ENCODE data around the gene TMIE. TPM values are rescaled to one million over a fixed set of nuclear protein-coding genes. Genes with fewer than 3 reads are reported as not detected.

Gene TMIE
- total RNA-seq, 1 experiment from 2014 or later = not detected

- H3K27ac ChIP-seq = no peak overlapping the region
- H3K36me3 ChIP-seq = no peaks in the 10 kb centered on the region
- no peaks in the 10 kb centered on the region for H3K27me3 ChIP-seq (replicated peaks)
- no peak overlapping the region for H3K4me3 ChIP-seq
- no peak for DNase-seq (ENCODE audit: low read depth in 1 of 2, low spot score in 2 of 2)
- H3K4me1 ChIP-seq (replicated peaks) = no peaks in the 10 kb centered on the region
- no peaks in the 10 kb centered on the region for H3K9me3 ChIP-seq (replicated peaks)
These were observed 27.8 kb upstream of the TMIE start for GRCh38 chr3:46673151-46674030.

GRCh38 chr3:46674031-46674845, 27.0 kb upstream of the TMIE start:
- Histone ChIP-seq H3K36me3 (no peaks in the 10 kb centered on the region), H3K27ac (no peak overlapping the region), H3K4me3 (no peak overlapping the region)

GRCh38 chr3:46675426-46675825, 25.8 kb upstream of the TMIE start:
- no peak for DNase-seq (ENCODE audit: low read depth in 1 of 2, low spot score in 2 of 2)
- Histone ChIP-seq H3K27me3 (replicated peaks) (no peaks in the 10 kb centered on the region), H3K9me3 (replicated peaks) (no peaks in the 10 kb centered on the region), H3K4me1 (replicated peaks) (no peaks in the 10 kb centered on the region), H3K36me3 (no peaks in the 10 kb centered on the region), H3K4me3 (no peak overlapping the region), H3K27ac (no peak overlapping the region)

More at GRCh38 chr3:46674031-46674845, 27.0 kb upstream of the TMIE start:
- Histone ChIP-seq H3K27me3 (replicated peaks) (no peaks in the 10 kb centered on the region), H3K4me1 (replicated peaks) (no peaks in the 10 kb centered on the region), H3K9me3 (replicated peaks) (no peaks in the 10 kb centered on the region)
- no peak for DNase-seq (ENCODE audit: low read depth in 1 of 2, low spot score in 2 of 2)

- no peak overlapping the region for H3K27ac ChIP-seq
- no peaks in the 10 kb centered on the region for H3K27me3 ChIP-seq (replicated peaks)
- DNase-seq (ENCODE audit: low read depth in 1 of 2, low spot score in 2 of 2) = no peak
- H3K4me3 ChIP-seq = no peak overlapping the region
- no peaks in the 10 kb centered on the region for H3K4me1 ChIP-seq (replicated peaks)
- no peaks in the 10 kb centered on the region for H3K9me3 ChIP-seq (replicated peaks)
- no peaks in the 10 kb centered on the region for H3K36me3 ChIP-seq
These were observed 25.2 kb upstream of the TMIE start for GRCh38 chr3:46675843-46676567.

- H3K9me3 ChIP-seq (replicated peaks) = no peaks in the 10 kb centered on the region
- no peak overlapping the region for H3K27ac ChIP-seq
- no peak overlapping the region for H3K4me3 ChIP-seq
- no peak for DNase-seq (ENCODE audit: low read depth in 1 of 2, low spot score in 2 of 2)
- H3K27me3 ChIP-seq (replicated peaks) = no peaks in the 10 kb centered on the region
- H3K36me3 ChIP-seq = no peaks in the 10 kb centered on the region
- no peaks in the 10 kb centered on the region for H3K4me1 ChIP-seq (replicated peaks)
These were observed 24.4 kb upstream of the TMIE start for GRCh38 chr3:46676601-46677410.

GRCh38 chr3:46677411-46677726, 23.8 kb upstream of the TMIE start:
- H3K9me3 ChIP-seq (replicated peaks) = no peaks in the 10 kb centered on the region
- H3K36me3 ChIP-seq = no peaks in the 10 kb centered on the region
- no peak for DNase-seq (ENCODE audit: low read depth in 1 of 2, low spot score in 2 of 2)
- no peak overlapping the region for H3K4me3 ChIP-seq
- no peaks in the 10 kb centered on the region for H3K4me1 ChIP-seq (replicated peaks)
- H3K27me3 ChIP-seq (replicated peaks) = no peaks in the 10 kb centered on the region
- H3K27ac ChIP-seq = no peak overlapping the region

- no peak for DNase-seq (ENCODE audit: low read depth in 1 of 2, low spot score in 2 of 2)
- no peaks in the 10 kb centered on the region for H3K4me1 ChIP-seq (replicated peaks)
- no peak overlapping the region for H3K27ac ChIP-seq
- no peaks in the 10 kb centered on the region for H3K27me3 ChIP-seq (replicated peaks)
- no peaks in the 10 kb centered on the region for H3K9me3 ChIP-seq (replicated peaks)
- no peak overlapping the region for H3K4me3 ChIP-seq
- no peaks in the 10 kb centered on the region for H3K36me3 ChIP-seq
These were observed 22.9 kb upstream of the TMIE start for GRCh38 chr3:46678280-46678679.

- DNase-seq (ENCODE audit: low read depth in 1 of 2, low spot score in 2 of 2) = no peak
- no peaks in the 10 kb centered on the region for H3K9me3 ChIP-seq (replicated peaks)
- no peaks in the 10 kb centered on the region for H3K27me3 ChIP-seq (replicated peaks)
- no peaks in the 10 kb centered on the region for H3K4me1 ChIP-seq (replicated peaks)
- no peaks in the 10 kb centered on the region for H3K36me3 ChIP-seq
- no peak overlapping the region for H3K4me3 ChIP-seq
- H3K27ac ChIP-seq = no peak overlapping the region
These were observed 21.5 kb upstream of the TMIE start for GRCh38 chr3:46679681-46680080.

- no peak for DNase-seq (ENCODE audit: low read depth in 1 of 2, low spot score in 2 of 2)
- Histone ChIP-seq H3K27me3 (replicated peaks) (no peaks in the 10 kb centered on the region), H3K9me3 (replicated peaks) (no peaks in the 10 kb centered on the region), H3K27ac (no peak overlapping the region), H3K4me1 (replicated peaks) (no peaks in the 10 kb centered on the region), H3K36me3 (no peaks in the 10 kb centered on the region), H3K4me3 (no peak overlapping the region)
These were observed 20.8 kb upstream of the TMIE start for GRCh38 chr3:46680298-46680826.

GRCh38 chr3:46681387-46681786, 19.8 kb upstream of the TMIE start:
- no peak overlapping the region for H3K4me3 ChIP-seq
- H3K4me1 ChIP-seq (replicated peaks) = no peaks in the 10 kb centered on the region
- H3K27ac ChIP-seq = no peak overlapping the region
- no peaks in the 10 kb centered on the region for H3K9me3 ChIP-seq (replicated peaks)
- DNase-seq (ENCODE audit: low read depth in 1 of 2, low spot score in 2 of 2) = no peak
- H3K36me3 ChIP-seq = no peaks in the 10 kb centered on the region
- no peaks in the 10 kb centered on the region for H3K27me3 ChIP-seq (replicated peaks)

GRCh38 chr3:46681856-46682540, 19.2 kb upstream of the TMIE start:
- Histone ChIP-seq H3K27ac (no peak overlapping the region), H3K4me3 (no peak overlapping the region), H3K27me3 (replicated peaks) (no peaks in the 10 kb centered on the region), H3K4me1 (replicated peaks) (no peaks in the 10 kb centered on the region), H3K36me3 (no peaks in the 10 kb centered on the region), H3K9me3 (replicated peaks) (no peaks in the 10 kb centered on the region)
- no peak for DNase-seq (ENCODE audit: low read depth in 1 of 2, low spot score in 2 of 2)

GRCh38 chr3:46682974-46683373, 18.2 kb upstream of the TMIE start:
- no peaks in the 10 kb centered on the region for H3K9me3 ChIP-seq (replicated peaks)
- no peak overlapping the region for H3K4me3 ChIP-seq
- H3K4me1 ChIP-seq (replicated peaks) = no peaks in the 10 kb centered on the region
- no peaks in the 10 kb centered on the region for H3K27me3 ChIP-seq (replicated peaks)
- no peak for DNase-seq (ENCODE audit: low read depth in 1 of 2, low spot score in 2 of 2)
- H3K27ac ChIP-seq = no peak overlapping the region
- H3K36me3 ChIP-seq = no peaks in the 10 kb centered on the region

GRCh38 chr3:46684891-46685290, 16.3 kb upstream of the TMIE start:
- Histone ChIP-seq H3K4me3 (no peak overlapping the region), H3K9me3 (replicated peaks) (no peaks in the 10 kb centered on the region), H3K27me3 (replicated peaks) (no peaks in the 10 kb centered on the region), H3K27ac (no peak overlapping the region), H3K4me1 (replicated peaks) (no peaks in the 10 kb centered on the region), H3K36me3 (no peaks in the 10 kb centered on the region)
- no peak for DNase-seq (ENCODE audit: low read depth in 1 of 2, low spot score in 2 of 2)

Measured in SJSA1 (cell line).